GM23338 (cell line): ENCODE results near the gene OXNAD1. TPM values are rescaled to one million over a fixed set of nuclear protein-coding genes. Genes with fewer than 3 reads are reported as not detected.

Source experiments
- ATAC-seq: fragments of 200-7000 bp; cut with Tn5 transposase; 3 replicates; pipeline ENCODE4 v1.9.1; 2020
- DNase-seq: peaks from one replicate; pipeline ENCODE4 v3.0.0-alpha.2; 2015; ENCODE audit warnings: low spot score
- H2AFZ ChIP-seq: fragments of 200-600 bp; sonication (generic); 2 replicates; pipeline ENCODE4 v1.8.0; 2016; ENCODE audit warnings: antibody characterized with exemption, mild to moderate bottlenecking, moderate library complexity
- H3F3A ChIP-seq: fragments of 200-600 bp; sonication (generic); replicated peaks from 2 replicates; pipeline ENCODE4 v1.8.0; 2017; ENCODE audit warnings: antibody characterized with exemption, mixed run types, low read depth
- H3K27ac ChIP-seq: fragments of 200-600 bp; sonication (generic); 2 replicates; pipeline ENCODE4 v1.6.1; 2016; ENCODE audit warnings: low read depth
- H3K27me3 ChIP-seq: fragments of 200-600 bp; sonication (generic); 2 replicates; pipeline ENCODE4 v1.8.0; 2016; ENCODE audit warnings: mild to moderate bottlenecking, mixed run types, moderate library complexity; ENCODE audit not compliant: insufficient read depth
- H3K36me3 ChIP-seq: fragments of 200-600 bp; sonication (generic); 2 replicates; pipeline ENCODE4 v1.8.0; 2016; ENCODE audit warnings: mild to moderate bottlenecking; ENCODE audit not compliant: insufficient read depth
- H3K4me1 ChIP-seq: fragments of 200-600 bp; sonication (generic); 2 replicates; pipeline ENCODE4 v1.8.0; 2016; ENCODE audit warnings: mild to moderate bottlenecking, moderate library complexity; ENCODE audit not compliant: insufficient read depth
- H3K4me2 ChIP-seq: fragments of 200-600 bp; sonication (generic); 2 replicates; pipeline ENCODE4 v1.7.1; 2017; ENCODE audit warnings: mixed run types
- H3K4me3 ChIP-seq: fragments of 200-600 bp; sonication (generic); 2 replicates; pipeline ENCODE4 v1.6.1; 2016; ENCODE audit warnings: mixed run types
- H3K79me2 ChIP-seq: fragments of 200-600 bp; sonication (generic); replicated peaks from 2 replicates; pipeline ENCODE4 v1.8.0; 2017; ENCODE audit warnings: mild to moderate bottlenecking; ENCODE audit not compliant: insufficient read depth
- H3K9me2 ChIP-seq: fragments of 200-600 bp; sonication (generic); 2 replicates; pipeline ENCODE4 v1.8.0; 2017; ENCODE audit not compliant: insufficient read depth
- H4K20me1 ChIP-seq: fragments of 200-600 bp; sonication (generic); replicated peaks from 2 replicates; pipeline ENCODE4 v1.8.0; 2017; ENCODE audit warnings: mild to moderate bottlenecking; ENCODE audit not compliant: insufficient read depth
- H3K27ac Mint-ChIP-seq: 2 replicates; pipeline ENCODE4 v1.8.0; 2020; ENCODE audit warnings: inconsistent platforms, mild to moderate bottlenecking, moderate library complexity, mixed read lengths
- H3K27me3 Mint-ChIP-seq: 3 replicates; pipeline ENCODE4 v1.8.0; 2022; ENCODE audit warnings: low read depth, mild to moderate bottlenecking, moderate library complexity, mixed read lengths, inconsistent platforms; ENCODE audit not compliant: insufficient read depth, poor library complexity
- H3K36me3 Mint-ChIP-seq: 3 replicates; pipeline ENCODE4 v1.8.0; 2021; ENCODE audit warnings: low read depth, mild to moderate bottlenecking, inconsistent platforms, moderate library complexity, mixed read lengths
- H3K4me1 Mint-ChIP-seq: 3 replicates; pipeline ENCODE4 v1.8.0; 2020; ENCODE audit warnings: mild to moderate bottlenecking, inconsistent platforms, mixed read lengths
- H3K4me3 Mint-ChIP-seq: 3 replicates; pipeline ENCODE4 v1.8.0; 2021; ENCODE audit warnings: moderate library complexity, mild to moderate bottlenecking, inconsistent platforms, mixed read lengths
- H3K9me3 Mint-ChIP-seq: 3 replicates; pipeline ENCODE4 v1.8.0; 2020; ENCODE audit warnings: moderate library complexity, mild to moderate bottlenecking, inconsistent platforms, mixed read lengths
- CREB1 ChIP-seq: fragments of 250-450 bp; sonication (Bioruptor Pico); IDR thresholded peaks from 2 replicates; pipeline ENCODE4 v1.5.0; 2020; ENCODE audit warnings: low read depth, mild to moderate bottlenecking, moderate library complexity
- EZH2 ChIP-seq: fragments of 200-600 bp; sonication (generic); IDR thresholded peaks from one replicate; pipeline ENCODE4 v1.8.0; 2017; ENCODE audit warnings: antibody characterized with exemption, mild to moderate bottlenecking, low read depth; ENCODE audit not compliant: unreplicated experiment
- EZH2phosphoT487 ChIP-seq: fragments of 200-600 bp; sonication (generic); IDR thresholded peaks from one replicate; pipeline ENCODE4 v1.8.1; 2018; ENCODE audit warnings: antibody characterized with exemption; ENCODE audit not compliant: unreplicated experiment
- JUNB ChIP-seq: IDR thresholded peaks from one replicate; pipeline ENCODE4 v1.6.1; 2016; ENCODE audit warnings: antibody characterized with exemption; ENCODE audit not compliant: unreplicated experiment
- NANOG ChIP-seq: IDR thresholded peaks from 2 replicates; pipeline ENCODE4 v1.6.1; 2016; ENCODE audit warnings: antibody characterized with exemption, borderline replicate concordance
- POLR2AphosphoS5 ChIP-seq: IDR thresholded peaks from 2 replicates; pipeline ENCODE4 v1.6.1; 2016; ENCODE audit warnings: antibody characterized with exemption, low read depth
- STAT1 ChIP-seq: IDR thresholded peaks from one replicate; pipeline ENCODE4 v1.6.1; 2016; ENCODE audit warnings: antibody characterized with exemption; ENCODE audit not compliant: unreplicated experiment
- ZNF114 ChIP-seq: fragments of 250-450 bp; sonication (Bioruptor Pico); IDR thresholded peaks from 2 replicates; pipeline ENCODE4 v1.5.0; 2020; ENCODE audit warnings: mild to moderate bottlenecking, moderate library complexity
- ZNF331 ChIP-seq: fragments of 250-450 bp; sonication (Bioruptor Pico); IDR thresholded peaks from 2 replicates; pipeline ENCODE4 v1.5.0; 2020; ENCODE audit warnings: low read depth, mild to moderate bottlenecking, moderate library complexity
- polyA plus RNA-seq: library from polyadenylated mRNA; unstranded; fragments of >200 nt; fragmentation: Nextera tagmentation; extraction: Ambion mirVana; gene quantifications from 2 replicates; pipeline ENCODE4 v1.2.1, GENCODE V29; 2016
- total RNA-seq: library from RNA; depleted of rRNA; stranded (reverse); fragments of >200 nt; shearing (Covaris generic); gene quantifications from 2 replicates; pipeline ENCODE4 v1.2.3, GENCODE V29; 2014
- TF ChIP-seq, protein P1 (sequence below): fragments of 250-450 bp; sonication (Bioruptor Pico); IDR thresholded peaks from 2 replicates; pipeline ENCODE4 v1.5.0; 2020; ENCODE audit warnings: mild to moderate bottlenecking, moderate library complexity
- TF ChIP-seq, protein P2 (sequence below): IDR thresholded peaks from 2 replicates; pipeline ENCODE4 v1.6.1; 2016; ENCODE audit warnings: antibody characterized with exemption
- TF ChIP-seq, protein P3 (sequence below): IDR thresholded peaks from one replicate; pipeline ENCODE4 v1.6.1; 2018; ENCODE audit warnings: antibody characterized with exemption; ENCODE audit not compliant: unreplicated experiment
- TF ChIP-seq, protein P4 (sequence below), 2 experiments: fragments of 200-600 bp in 1 of 2; sonication (generic) in 1 of 2; conservative IDR thresholded peaks; 2 replicates each; pipeline versions ENCODE4 v1.5.1 to v1.6.1; 2016 to 2017; ENCODE audit warnings: antibody characterized with exemption in 2 of 2, low read depth in 2 of 2, mild to moderate bottlenecking in 2 of 2, moderate library complexity in 1 of 2

OXNAD1 gene
- total and polyA plus RNA-seq, 2 experiments from 2014 or later, result 22.9 to 34.2 TPM

DNA sequence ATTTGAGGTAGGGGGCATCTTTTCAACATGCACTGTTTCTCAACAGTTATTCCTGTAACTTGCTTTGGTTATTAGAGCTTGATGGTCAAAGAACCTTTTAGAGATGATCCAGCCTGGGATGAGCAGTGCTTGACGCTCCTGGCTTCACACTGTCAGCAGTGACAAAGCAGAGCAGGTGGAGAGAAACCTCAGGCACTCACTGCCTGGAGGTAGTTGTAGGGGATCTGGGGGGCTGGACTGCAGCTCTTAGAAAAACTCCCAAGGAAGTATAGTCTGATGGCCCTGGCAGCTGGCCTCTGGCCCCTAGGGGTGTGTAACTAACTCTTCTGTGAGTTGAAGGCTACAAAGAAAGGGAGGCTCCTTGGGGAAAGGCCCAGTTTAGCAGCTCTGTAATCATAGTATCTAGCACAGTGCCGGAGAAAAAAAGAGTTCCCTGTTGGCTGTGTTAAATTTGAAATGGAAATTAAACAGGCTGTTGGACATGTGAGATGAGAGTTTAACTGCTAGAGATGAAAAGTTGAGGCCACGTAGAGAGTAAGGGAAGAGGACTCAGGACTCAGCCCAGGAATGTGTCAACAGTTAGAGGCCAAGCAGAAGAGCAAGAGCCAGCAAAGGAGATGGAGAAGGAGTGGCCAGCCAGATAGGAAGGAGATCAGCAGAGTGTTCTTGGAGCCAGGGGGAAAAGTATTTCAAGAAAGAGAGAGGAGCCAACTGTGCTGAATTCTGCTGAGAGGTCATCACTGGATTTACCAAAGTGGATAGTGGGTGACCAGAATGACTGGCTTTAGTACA is 14.2 kb downstream of the OXNAD1 start:
- DNase-seq, result no peak

More for the DNA sequence above, 14.2 kb downstream of the OXNAD1 start:
- H3K4me2 ChIP-seq, result no peak overlapping the region
- H3K9me3 Mint-ChIP-seq, result no peaks in the 10 kb centered on the region
- ATAC-seq, result no peak
- H3K4me3 ChIP-seq, result no peak overlapping the region
- H3K36me3 ChIP-seq, result peaks cover 18% of the 10 kb centered on the region; the same call in 1 of the 2 replicates
- H3F3A ChIP-seq, result no peaks in the 10 kb centered on the region
- no peak overlapping the region for H3K27ac Mint-ChIP-seq
- no peak overlapping the region for H3K27ac ChIP-seq
- TF ChIP-seq EZH2phosphoT487 (no peak), EZH2 (no peak), NANOG (no peak), STAT1 (no peak), ZNF114 (CRISPR knock-in tag) (no peak), POLR2AphosphoS5 (no peak), JUNB (no peak), ZNF331 (no peak), CREB1 (CRISPR knock-in tag) (no peak)
- TF ChIP-seq, protein P1, sequence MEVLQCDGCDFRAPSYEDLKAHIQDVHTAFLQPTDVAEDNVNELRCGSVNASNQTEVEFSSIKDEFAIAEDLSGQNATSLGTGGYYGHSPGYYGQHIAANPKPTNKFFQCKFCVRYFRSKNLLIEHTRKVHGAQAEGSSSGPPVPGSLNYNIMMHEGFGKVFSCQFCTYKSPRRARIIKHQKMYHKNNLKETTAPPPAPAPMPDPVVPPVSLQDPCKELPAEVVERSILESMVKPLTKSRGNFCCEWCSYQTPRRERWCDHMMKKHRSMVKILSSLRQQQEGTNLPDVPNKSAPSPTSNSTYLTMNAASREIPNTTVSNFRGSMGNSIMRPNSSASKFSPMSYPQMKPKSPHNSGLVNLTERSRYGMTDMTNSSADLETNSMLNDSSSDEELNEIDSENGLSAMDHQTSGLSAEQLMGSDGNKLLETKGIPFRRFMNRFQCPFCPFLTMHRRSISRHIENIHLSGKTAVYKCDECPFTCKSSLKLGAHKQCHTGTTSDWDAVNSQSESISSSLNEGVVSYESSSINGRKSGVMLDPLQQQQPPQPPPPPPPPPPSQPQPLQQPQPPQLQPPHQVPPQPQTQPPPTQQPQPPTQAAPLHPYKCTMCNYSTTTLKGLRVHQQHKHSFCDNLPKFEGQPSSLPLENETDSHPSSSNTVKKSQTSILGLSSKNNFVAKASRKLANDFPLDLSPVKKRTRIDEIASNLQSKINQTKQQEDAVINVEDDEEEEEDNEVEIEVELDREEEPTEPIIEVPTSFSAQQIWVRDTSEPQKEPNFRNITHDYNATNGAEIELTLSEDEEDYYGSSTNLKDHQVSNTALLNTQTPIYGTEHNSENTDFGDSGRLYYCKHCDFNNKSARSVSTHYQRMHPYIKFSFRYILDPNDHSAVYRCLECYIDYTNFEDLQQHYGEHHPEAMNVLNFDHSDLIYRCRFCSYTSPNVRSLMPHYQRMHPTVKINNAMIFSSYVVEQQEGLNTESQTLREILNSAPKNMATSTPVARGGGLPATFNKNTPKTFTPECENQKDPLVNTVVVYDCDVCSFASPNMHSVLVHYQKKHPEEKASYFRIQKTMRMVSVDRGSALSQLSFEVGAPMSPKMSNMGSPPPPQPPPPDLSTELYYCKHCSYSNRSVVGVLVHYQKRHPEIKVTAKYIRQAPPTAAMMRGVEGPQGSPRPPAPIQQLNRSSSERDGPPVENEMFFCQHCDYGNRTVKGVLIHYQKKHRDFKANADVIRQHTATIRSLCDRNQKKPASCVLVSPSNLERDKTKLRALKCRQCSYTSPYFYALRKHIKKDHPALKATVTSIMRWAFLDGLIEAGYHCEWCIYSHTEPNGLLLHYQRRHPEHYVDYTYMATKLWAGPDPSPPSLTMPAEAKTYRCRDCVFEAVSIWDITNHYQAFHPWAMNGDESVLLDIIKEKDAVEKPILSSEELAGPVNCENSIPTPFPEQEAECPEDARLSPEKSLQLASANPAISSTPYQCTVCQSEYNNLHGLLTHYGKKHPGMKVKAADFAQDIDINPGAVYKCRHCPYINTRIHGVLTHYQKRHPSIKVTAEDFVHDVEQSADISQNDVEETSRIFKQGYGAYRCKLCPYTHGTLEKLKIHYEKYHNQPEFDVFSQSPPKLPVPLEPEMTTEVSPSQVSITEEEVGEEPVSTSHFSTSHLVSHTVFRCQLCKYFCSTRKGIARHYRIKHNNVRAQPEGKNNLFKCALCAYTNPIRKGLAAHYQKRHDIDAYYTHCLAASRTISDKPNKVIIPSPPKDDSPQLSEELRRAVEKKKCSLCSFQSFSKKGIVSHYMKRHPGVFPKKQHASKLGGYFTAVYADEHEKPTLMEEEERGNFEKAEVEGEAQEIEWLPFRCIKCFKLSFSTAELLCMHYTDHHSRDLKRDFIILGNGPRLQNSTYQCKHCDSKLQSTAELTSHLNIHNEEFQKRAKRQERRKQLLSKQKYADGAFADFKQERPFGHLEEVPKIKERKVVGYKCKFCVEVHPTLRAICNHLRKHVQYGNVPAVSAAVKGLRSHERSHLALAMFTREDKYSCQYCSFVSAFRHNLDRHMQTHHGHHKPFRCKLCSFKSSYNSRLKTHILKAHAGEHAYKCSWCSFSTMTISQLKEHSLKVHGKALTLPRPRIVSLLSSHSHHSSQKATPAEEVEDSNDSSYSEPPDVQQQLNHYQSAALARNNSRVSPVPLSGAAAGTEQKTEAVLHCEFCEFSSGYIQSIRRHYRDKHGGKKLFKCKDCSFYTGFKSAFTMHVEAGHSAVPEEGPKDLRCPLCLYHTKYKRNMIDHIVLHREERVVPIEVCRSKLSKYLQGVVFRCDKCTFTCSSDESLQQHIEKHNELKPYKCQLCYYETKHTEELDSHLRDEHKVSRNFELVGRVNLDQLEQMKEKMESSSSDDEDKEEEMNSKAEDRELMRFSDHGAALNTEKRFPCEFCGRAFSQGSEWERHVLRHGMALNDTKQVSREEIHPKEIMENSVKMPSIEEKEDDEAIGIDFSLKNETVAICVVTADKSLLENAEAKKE (CRISPR knock-in tag), result no peak
- TF ChIP-seq, protein P2, sequence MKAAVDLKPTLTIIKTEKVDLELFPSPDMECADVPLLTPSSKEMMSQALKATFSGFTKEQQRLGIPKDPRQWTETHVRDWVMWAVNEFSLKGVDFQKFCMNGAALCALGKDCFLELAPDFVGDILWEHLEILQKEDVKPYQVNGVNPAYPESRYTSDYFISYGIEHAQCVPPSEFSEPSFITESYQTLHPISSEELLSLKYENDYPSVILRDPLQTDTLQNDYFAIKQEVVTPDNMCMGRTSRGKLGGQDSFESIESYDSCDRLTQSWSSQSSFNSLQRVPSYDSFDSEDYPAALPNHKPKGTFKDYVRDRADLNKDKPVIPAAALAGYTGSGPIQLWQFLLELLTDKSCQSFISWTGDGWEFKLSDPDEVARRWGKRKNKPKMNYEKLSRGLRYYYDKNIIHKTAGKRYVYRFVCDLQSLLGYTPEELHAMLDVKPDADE, result no peak
- TF ChIP-seq, protein P3, sequence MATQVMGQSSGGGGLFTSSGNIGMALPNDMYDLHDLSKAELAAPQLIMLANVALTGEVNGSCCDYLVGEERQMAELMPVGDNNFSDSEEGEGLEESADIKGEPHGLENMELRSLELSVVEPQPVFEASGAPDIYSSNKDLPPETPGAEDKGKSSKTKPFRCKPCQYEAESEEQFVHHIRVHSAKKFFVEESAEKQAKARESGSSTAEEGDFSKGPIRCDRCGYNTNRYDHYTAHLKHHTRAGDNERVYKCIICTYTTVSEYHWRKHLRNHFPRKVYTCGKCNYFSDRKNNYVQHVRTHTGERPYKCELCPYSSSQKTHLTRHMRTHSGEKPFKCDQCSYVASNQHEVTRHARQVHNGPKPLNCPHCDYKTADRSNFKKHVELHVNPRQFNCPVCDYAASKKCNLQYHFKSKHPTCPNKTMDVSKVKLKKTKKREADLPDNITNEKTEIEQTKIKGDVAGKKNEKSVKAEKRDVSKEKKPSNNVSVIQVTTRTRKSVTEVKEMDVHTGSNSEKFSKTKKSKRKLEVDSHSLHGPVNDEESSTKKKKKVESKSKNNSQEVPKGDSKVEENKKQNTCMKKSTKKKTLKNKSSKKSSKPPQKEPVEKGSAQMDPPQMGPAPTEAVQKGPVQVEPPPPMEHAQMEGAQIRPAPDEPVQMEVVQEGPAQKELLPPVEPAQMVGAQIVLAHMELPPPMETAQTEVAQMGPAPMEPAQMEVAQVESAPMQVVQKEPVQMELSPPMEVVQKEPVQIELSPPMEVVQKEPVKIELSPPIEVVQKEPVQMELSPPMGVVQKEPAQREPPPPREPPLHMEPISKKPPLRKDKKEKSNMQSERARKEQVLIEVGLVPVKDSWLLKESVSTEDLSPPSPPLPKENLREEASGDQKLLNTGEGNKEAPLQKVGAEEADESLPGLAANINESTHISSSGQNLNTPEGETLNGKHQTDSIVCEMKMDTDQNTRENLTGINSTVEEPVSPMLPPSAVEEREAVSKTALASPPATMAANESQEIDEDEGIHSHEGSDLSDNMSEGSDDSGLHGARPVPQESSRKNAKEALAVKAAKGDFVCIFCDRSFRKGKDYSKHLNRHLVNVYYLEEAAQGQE, result no peak
- TF ChIP-seq, protein P4, sequence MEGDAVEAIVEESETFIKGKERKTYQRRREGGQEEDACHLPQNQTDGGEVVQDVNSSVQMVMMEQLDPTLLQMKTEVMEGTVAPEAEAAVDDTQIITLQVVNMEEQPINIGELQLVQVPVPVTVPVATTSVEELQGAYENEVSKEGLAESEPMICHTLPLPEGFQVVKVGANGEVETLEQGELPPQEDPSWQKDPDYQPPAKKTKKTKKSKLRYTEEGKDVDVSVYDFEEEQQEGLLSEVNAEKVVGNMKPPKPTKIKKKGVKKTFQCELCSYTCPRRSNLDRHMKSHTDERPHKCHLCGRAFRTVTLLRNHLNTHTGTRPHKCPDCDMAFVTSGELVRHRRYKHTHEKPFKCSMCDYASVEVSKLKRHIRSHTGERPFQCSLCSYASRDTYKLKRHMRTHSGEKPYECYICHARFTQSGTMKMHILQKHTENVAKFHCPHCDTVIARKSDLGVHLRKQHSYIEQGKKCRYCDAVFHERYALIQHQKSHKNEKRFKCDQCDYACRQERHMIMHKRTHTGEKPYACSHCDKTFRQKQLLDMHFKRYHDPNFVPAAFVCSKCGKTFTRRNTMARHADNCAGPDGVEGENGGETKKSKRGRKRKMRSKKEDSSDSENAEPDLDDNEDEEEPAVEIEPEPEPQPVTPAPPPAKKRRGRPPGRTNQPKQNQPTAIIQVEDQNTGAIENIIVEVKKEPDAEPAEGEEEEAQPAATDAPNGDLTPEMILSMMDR (conservative IDR thresholded peaks at IDR 0.05; ENCODE audit: low read depth in 2 of 2), result no peak
- no peak overlapping the region for H2AFZ ChIP-seq
- no peaks in the 10 kb centered on the region for H3K4me1 Mint-ChIP-seq
- no peaks in the 10 kb centered on the region for H3K4me1 ChIP-seq
- peaks cover 6% of the 10 kb centered on the region; the same call in 1 of the 2 replicates for H4K20me1 ChIP-seq
- no peaks in the 10 kb centered on the region for H3K27me3 ChIP-seq
- H3K79me2 ChIP-seq, result no peaks in the 10 kb centered on the region
- H3K9me2 ChIP-seq, result no peaks in the 10 kb centered on the region
- peaks cover 12% of the 10 kb centered on the region for H3K36me3 Mint-ChIP-seq
- peaks cover 2% of the 10 kb centered on the region for H3K27me3 Mint-ChIP-seq
- H3K4me3 Mint-ChIP-seq, result no peak overlapping the region
